CD4-positive, alpha-beta T cell (primary cell): Measurements from ENCODE around the gene MRPL33. TPM values are rescaled to one million over a fixed set of nuclear protein-coding genes. Genes with fewer than 3 reads are reported as not detected.
A peak's percentile ranks its signal among the peaks of the same experiment; 100 is the strongest.

Experiments used
- ATAC-seq: fragments of 200-7000 bp; cut with Tn5 transposase; one replicate; pipeline ENCODE4 v1.10.0; 2022; ENCODE audit warnings: mild to moderate bottlenecking; ENCODE audit not compliant: poor library complexity
- CTCF ChIA-PET: fragments of 350-600 bp; sonication (Branson Sonifier 250); formaldehyde crosslinking; loops from one replicate; lab custom pipeline; 2021; ENCODE audit warnings: antibody characterized with exemption, inconsistent platforms; lab: Charles Lee
- POLR2A ChIA-PET: fragments of 350-600 bp; sonication (Branson Sonifier 250); formaldehyde crosslinking; loops from one replicate; lab custom pipeline; 2021; ENCODE audit warnings: antibody characterized with exemption, inconsistent platforms; lab: Charles Lee
- DNase-seq, 14 experiments: peaks; one replicate each; pipeline ENCODE4 v3.0.0-alpha.2; 2013 to 2020; ENCODE audit warnings: mixed read lengths in 2 of 14
- H3K27ac ChIP-seq, 2 donors: one replicate each; pipeline versions ENCODE4 v1.5.1 to v1.7.0; 2013; ENCODE audit warnings: low read length in 2 of 2, low read depth in 1 of 2, mild to moderate bottlenecking in 1 of 2
- H3K27me3 ChIP-seq, 2 experiments: 1 replicate in 1 of 2; 2 replicates in 1 of 2; pipeline versions ENCODE4 v1.6.1 to v1.7.0; 2013; ENCODE audit warnings: low read length in 2 of 2, control low read depth in 1 of 2, mild to moderate bottlenecking in 1 of 2, moderate library complexity in 1 of 2; ENCODE audit not compliant: insufficient read depth in 2 of 2, control insufficient read depth in 1 of 2
- H3K36me3 ChIP-seq: one replicate; pipeline ENCODE4 v1.6.1; 2013; ENCODE audit warnings: low read length, control low read depth; ENCODE audit not compliant: insufficient read depth
- H3K4me1 ChIP-seq: one replicate; pipeline ENCODE4 v1.6.1; 2013; ENCODE audit warnings: low read length, control low read depth; ENCODE audit not compliant: insufficient read depth
- H3K4me3 ChIP-seq: one replicate; pipeline ENCODE4 v1.5.1; 2013; ENCODE audit warnings: mild to moderate bottlenecking, low read length, moderate library complexity
- H3K9me3 ChIP-seq, 2 experiments: 1 replicate in 1 of 2; 2 replicates in 1 of 2; pipeline versions ENCODE4 v1.6.1 to v1.7.0; 2013; ENCODE audit warnings: low read length in 2 of 2, mild to moderate bottlenecking in 2 of 2, control low read depth in 1 of 2, moderate library complexity in 1 of 2; ENCODE audit not compliant: control insufficient read depth in 1 of 2, insufficient read depth in 1 of 2
- H3K27ac Mint-ChIP-seq: one replicate; pipeline ENCODE4 v1.8.0; 2020; ENCODE audit warnings: mixed read lengths
- H3K27me3 Mint-ChIP-seq: one replicate; pipeline ENCODE4 v1.8.0; 2021; ENCODE audit warnings: mixed read lengths
- H3K36me3 Mint-ChIP-seq: one replicate; pipeline ENCODE4 v1.8.0; 2021; ENCODE audit warnings: low read depth, mixed read lengths
- H3K4me1 Mint-ChIP-seq: one replicate; pipeline ENCODE4 v1.8.0; 2021; ENCODE audit warnings: low read depth, mixed read lengths
- H3K4me3 Mint-ChIP-seq: one replicate; pipeline ENCODE4 v1.8.0; 2020; ENCODE audit warnings: mild to moderate bottlenecking, mixed read lengths
- H3K9me3 Mint-ChIP-seq: one replicate; pipeline ENCODE4 v1.8.0; 2020; ENCODE audit warnings: mixed read lengths
- intact Hi-C, 2 experiments: fragments of 100-400 bp; cut with DNase I in 1 of 2; cut with micrococcal nuclease in 1 of 2; formaldehyde crosslinking; loops; one replicate each; pipeline versions ENCODE4 v1.15.1 to v1.9.0; 2023 to 2025; cut with DNase I, micrococcal nuclease
- total RNA-seq, 174 experiments: library from RNA in 2 of 174; stranded (reverse) in 2 of 174; gene quantifications; one replicate each; pipeline ENCODE4 v1.2.3 and lab custom pipeline; 2021 to 2026
- TF ChIP-seq, protein P1 (sequence below): fragments of 200-600 bp; IDR thresholded peaks from one replicate; pipeline ENCODE4 v1.8.0; 2022; ENCODE audit warnings: antibody characterized with exemption, mild to moderate bottlenecking

Gene MRPL33
- total RNA-seq, 2 experiments from 2014 or later: 33.1 to 37.2 TPM

DNA sequence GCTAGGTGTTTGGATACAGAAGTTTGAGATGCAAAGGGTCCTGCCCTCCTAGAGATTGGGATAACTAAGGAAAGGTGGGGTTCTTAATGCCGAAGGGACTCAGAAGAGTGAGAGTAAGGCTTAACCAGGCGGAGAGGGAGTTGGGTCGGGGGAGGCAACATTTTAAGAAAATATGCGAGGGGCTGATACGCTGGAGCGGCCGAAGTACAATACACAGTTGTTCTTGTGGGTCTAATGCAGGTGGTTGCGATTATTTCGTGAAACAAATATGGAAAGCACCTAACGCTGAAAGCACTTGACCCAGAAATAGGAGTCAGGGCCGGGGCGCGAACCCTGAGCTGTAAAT is 344 bp upstream of the MRPL33 start:
- no peaks in the 10 kb centered on the region for H3K9me3 Mint-ChIP-seq
- TF ChIP-seq, protein P1, sequence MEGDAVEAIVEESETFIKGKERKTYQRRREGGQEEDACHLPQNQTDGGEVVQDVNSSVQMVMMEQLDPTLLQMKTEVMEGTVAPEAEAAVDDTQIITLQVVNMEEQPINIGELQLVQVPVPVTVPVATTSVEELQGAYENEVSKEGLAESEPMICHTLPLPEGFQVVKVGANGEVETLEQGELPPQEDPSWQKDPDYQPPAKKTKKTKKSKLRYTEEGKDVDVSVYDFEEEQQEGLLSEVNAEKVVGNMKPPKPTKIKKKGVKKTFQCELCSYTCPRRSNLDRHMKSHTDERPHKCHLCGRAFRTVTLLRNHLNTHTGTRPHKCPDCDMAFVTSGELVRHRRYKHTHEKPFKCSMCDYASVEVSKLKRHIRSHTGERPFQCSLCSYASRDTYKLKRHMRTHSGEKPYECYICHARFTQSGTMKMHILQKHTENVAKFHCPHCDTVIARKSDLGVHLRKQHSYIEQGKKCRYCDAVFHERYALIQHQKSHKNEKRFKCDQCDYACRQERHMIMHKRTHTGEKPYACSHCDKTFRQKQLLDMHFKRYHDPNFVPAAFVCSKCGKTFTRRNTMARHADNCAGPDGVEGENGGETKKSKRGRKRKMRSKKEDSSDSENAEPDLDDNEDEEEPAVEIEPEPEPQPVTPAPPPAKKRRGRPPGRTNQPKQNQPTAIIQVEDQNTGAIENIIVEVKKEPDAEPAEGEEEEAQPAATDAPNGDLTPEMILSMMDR: no peak
- H3K27me3 ChIP-seq: no peaks in the 10 kb centered on the region
- DNase-seq: no peak
- H3K27ac Mint-ChIP-seq: peak overlapping the region; percentile 100
- ChIA-PET POLR2A (interaction anchor here (0.6 to 1.8 kb wide), 4 partner anchors 108 to 648 kb away, joined by 3 to 5 read pairs (median 4); partner anchors contain the start of genes BABAM2, RBKS, SLC4A1AP and SUPT7L), CTCF (interaction anchor here (2.4 kb wide), 1 partner anchor 88 kb away, joined by 9 read pairs; no protein-coding TSS in a partner anchor)
- H3K4me1 Mint-ChIP-seq: peaks cover 55% of the 10 kb centered on the region
- H3K36me3 ChIP-seq: peaks cover 24% of the 10 kb centered on the region
- peak overlapping the region; percentile 100 for H3K4me3 Mint-ChIP-seq
- peaks cover 2% of the 10 kb centered on the region for H3K27me3 Mint-ChIP-seq
- H3K4me3 ChIP-seq: peak overlapping the region; percentile 73
- H3K9me3 ChIP-seq: no peaks in the 10 kb centered on the region
- peak overlapping the region; percentile 74 to 91 for H3K27ac ChIP-seq
- peaks cover 42% of the 10 kb centered on the region for H3K36me3 Mint-ChIP-seq
- H3K4me1 ChIP-seq: peaks cover 15% of the 10 kb centered on the region
- ATAC-seq: no peak
- intact Hi-C loops: loop anchor here (2.0 to 10.0 kb wide), 5 partner anchors 109 to 624 kb away; partner anchors contain the start of genes BABAM2 (in 2 of the 2), RBKS (in 2 of the 2), ATRAID (in 1 of the 2) and CAD (in 1 of the 2)

GRCh38 chr2:27772804-27773203 is 1.3 kb downstream of the MRPL33 start:
- DNase-seq: no peak
- H3K36me3 Mint-ChIP-seq: peaks cover 55% of the 10 kb centered on the region
- H3K9me3 ChIP-seq: no peaks in the 10 kb centered on the region
- peaks cover 35% of the 10 kb centered on the region for H3K36me3 ChIP-seq
- H3K4me3 ChIP-seq: peak overlapping the region; percentile 73
- H3K27ac ChIP-seq: no peak overlapping the region
- H3K4me3 Mint-ChIP-seq: peak overlapping the region; percentile 86
- POLR2A ChIA-PET: interaction anchor here (1.8 kb wide), 1 partner anchor 118 kb away, joined by 5 read pairs; the partner anchor contains the start of genes BABAM2 and RBKS
- ATAC-seq: no peak
- CTCF ChIA-PET: interaction anchor here (0.8 to 2.4 kb wide), 2 partner anchors 69 to 90 kb away, joined by 3 to 9 read pairs; no protein-coding TSS in a partner anchor
- no peaks in the 10 kb centered on the region for H3K27me3 ChIP-seq
- peak overlapping the region; percentile 100 for H3K27ac Mint-ChIP-seq
- no peaks in the 10 kb centered on the region for H3K27me3 Mint-ChIP-seq
- intact Hi-C loops: loop anchor here (2.0 to 10.0 kb wide), 6 partner anchors 111 to 1096 kb away; partner anchors contain the start of genes FOSL2 (in 2 of the 2), ATRAID (in 1 of the 2), CAD (in 1 of the 2) and SLC4A1AP (in 1 of the 2)
- H3K4me1 Mint-ChIP-seq: peaks cover 68% of the 10 kb centered on the region
- H3K4me1 ChIP-seq: peaks cover 15% of the 10 kb centered on the region
- H3K9me3 Mint-ChIP-seq: no peaks in the 10 kb centered on the region
- TF ChIP-seq, protein P1: no peak

DNA sequence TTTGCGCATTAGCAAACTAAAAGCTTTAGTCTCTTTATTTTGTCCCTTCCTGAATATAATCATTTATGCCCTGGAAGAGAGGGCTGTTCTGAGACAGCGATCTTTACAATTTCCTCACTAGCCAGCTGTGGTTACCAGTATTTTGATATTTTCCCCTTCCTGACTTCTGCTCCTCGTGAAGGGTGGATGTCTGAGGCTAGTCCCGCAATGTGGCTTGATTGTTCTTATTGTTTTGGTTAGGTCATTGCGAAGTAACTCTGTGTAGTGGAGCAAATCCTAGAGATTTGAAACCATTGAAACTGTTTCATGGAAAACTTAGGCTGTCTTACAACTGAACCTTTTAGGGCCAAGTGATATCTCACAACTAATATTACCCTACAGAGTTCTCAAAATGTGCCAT is 2.4 kb downstream of the MRPL33 start:
- ATAC-seq (no peak), DNase-seq (no peak)
- H3K4me3 ChIP-seq: no peak overlapping the region
- peaks cover 63% of the 10 kb centered on the region for H3K36me3 Mint-ChIP-seq
- peak overlapping the region; percentile 100 for H3K27ac Mint-ChIP-seq
- intact Hi-C loops: loop anchor here (2.0 to 10.0 kb wide), 6 partner anchors 112 to 1095 kb away; partner anchors contain the start of genes FOSL2 (in 2 of the 2), ATRAID (in 1 of the 2), CAD (in 1 of the 2) and SLC4A1AP (in 1 of the 2)
- no peaks in the 10 kb centered on the region for H3K27me3 ChIP-seq
- peak overlapping the region; percentile 57 for H3K4me3 Mint-ChIP-seq
- peaks cover 15% of the 10 kb centered on the region for H3K4me1 ChIP-seq
- H3K27me3 Mint-ChIP-seq: no peaks in the 10 kb centered on the region
- H3K4me1 Mint-ChIP-seq: peaks cover 76% of the 10 kb centered on the region
- H3K27ac ChIP-seq: no peak overlapping the region
- POLR2A ChIA-PET: no interaction called here
- no peaks in the 10 kb centered on the region for H3K9me3 Mint-ChIP-seq
- CTCF ChIA-PET: no interaction called here
- TF ChIP-seq, protein P1: no peak
- H3K36me3 ChIP-seq: peaks cover 40% of the 10 kb centered on the region
- no peaks in the 10 kb centered on the region for H3K9me3 ChIP-seq
